SIG-M5 treated with dmso at 0.1 percent for 504 hours (cell line): ENCODE measurements around the gene RAPGEF2.
A peak's percentile ranks its signal among the peaks of the same experiment; 100 is the strongest.
"Not testable (repeated sequence)": the region's sequence is repeated elsewhere in the genome, so short reads cannot be mapped to it uniquely, and the experiment has no call there.

Experiments
- DNase-seq: peaks from one replicate; lab custom pipeline; 2025; ENCODE audit not compliant: unreplicated experiment; lab: John Stamatoyannopoulos, UW

The RAPGEF2 gene

DNA sequence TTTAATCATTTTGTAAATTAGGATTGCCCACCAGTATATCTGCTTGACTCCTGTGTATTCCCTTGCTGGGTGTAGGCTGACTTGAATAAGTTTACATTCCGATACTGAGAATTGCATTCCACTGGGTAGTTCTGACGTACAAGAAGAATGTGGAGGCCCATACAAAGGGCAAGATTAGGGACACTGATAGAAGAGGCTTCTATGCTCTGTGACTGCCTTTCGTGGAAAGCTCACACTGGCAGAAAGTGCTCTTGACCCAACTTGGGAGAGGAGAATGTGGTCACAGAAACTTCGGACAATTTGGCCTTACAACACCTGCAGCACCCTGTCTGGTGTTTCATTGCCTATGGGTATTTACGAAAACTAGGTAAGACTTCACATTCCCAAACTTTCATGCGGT is 126.3 kb downstream of the RAPGEF2 start:
- DNase-seq: peak; percentile 10

- no peak for DNase-seq
Measured at GRCh38 chr4:159232465-159233106, 129.7 kb downstream of the RAPGEF2 start.

- no peak for DNase-seq
Measured at GRCh38 chr4:159235779-159236368, 133.0 kb downstream of the RAPGEF2 start.

- DNase-seq: no peak
Measured at GRCh38 chr4:159237975-159238374, 135.1 kb downstream of the RAPGEF2 start.

DNA sequence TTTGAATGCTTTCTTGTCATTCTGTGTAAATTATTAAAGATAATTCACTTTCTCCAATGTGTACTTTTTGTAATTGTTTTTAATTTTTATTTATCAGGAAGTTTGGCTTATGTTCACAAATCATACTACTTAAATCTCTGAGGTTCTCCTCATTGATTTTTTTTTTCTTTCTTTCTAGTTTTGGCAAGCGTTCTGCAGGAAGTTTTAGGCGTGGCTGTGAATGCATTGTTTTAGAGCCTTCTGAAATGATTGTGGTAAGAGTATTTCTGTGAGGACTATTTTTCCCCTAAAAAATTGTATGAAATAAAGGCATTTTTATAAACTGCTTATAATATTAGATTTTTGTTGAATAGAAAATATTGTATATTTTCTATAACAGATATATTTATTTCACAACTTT is 135.8 kb downstream of the RAPGEF2 start:
- DNase-seq: no peak

GRCh38 chr4:159239629-159240028 is 136.8 kb downstream of the RAPGEF2 start:
- no peak for DNase-seq

DNA sequence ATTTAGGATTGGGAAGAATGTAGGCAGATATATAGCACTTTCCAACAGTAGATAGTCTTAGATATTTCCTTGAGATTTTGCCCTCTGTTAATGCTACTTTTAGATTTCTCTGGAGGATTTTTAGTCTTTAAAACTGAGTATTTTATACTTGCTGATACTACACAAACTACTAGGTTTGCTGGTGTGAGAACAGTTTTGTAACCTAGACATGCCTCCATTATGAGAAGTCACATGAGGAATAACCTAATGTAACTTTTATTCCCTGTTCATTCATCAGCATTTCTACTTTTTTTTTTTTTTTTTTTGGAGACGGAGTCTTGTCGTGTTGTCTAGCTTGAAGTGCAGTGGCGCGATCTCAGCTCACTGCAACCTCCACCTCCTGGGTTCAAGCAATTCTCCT is 137.2 kb downstream of the RAPGEF2 start:
- DNase-seq: no peak

GRCh38 chr4:159240687-159241086 is 137.8 kb downstream of the RAPGEF2 start:
- peak; percentile 79 for DNase-seq

- no peak for DNase-seq
Measured at GRCh38 chr4:159242427-159242826, 139.5 kb downstream of the RAPGEF2 start.

GRCh38 chr4:159248384-159249178 is 145.7 kb downstream of the RAPGEF2 start:
- peak; percentile 45 for DNase-seq

DNA sequence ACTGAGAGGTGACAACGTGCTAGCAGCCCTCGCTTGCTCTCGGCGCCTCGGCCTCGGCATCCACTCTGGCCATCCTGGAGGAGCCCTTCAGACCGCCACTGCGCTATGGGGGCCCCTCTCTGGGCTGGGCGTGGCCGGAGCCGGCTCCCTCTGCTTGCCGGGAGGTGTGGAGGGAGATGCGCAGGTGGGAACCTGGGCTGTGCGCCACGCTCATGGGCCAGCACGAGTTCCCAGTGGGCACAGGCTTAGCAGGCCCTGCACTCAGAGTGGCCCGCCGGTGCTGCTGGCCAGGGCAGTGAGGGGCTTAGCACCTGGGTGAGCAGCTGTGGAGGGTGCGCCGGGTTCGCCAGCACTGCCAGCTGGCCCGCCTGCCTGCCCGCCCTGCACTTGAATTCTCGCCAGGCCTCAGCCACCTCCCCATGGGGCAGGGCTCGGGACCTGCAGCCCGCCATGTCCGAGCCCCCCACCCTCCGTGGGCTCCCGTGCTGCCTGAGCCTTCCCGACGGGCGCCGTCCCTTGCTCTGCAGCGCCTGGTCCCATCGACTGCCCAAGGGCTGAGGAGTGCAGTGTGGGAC is 148.0 kb downstream of the RAPGEF2 start:
- DNase-seq: no peak

DNA sequence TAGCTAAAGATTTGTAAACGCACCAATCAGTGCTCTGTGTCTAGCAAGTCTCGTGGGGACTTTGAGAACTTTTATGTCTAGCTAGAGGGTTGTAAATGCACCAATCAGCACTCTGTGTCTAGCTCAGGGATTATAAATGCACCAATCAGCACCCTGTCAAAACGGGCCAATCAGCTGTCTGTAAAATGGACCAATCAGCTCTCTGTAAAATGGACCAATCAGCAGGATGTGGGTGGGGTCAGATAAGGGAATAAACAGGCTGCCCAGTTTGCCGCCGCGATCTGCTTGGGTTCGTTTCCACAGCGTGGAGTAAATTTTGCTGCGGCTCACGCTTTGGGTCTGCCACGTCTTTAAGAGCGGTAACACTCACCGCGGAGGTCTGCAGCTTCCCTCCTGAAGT is 148.7 kb downstream of the RAPGEF2 start:
- not testable (repeated sequence) for DNase-seq

GRCh38 chr4:159252491-159252890 is 149.6 kb downstream of the RAPGEF2 start:
- DNase-seq: no peak

GRCh38 chr4:159256037-159256436 is 153.2 kb downstream of the RAPGEF2 start:
- DNase-seq: no peak

GRCh38 chr4:159258889-159259560 is 156.1 kb downstream of the RAPGEF2 start:
- DNase-seq: no peak

DNA sequence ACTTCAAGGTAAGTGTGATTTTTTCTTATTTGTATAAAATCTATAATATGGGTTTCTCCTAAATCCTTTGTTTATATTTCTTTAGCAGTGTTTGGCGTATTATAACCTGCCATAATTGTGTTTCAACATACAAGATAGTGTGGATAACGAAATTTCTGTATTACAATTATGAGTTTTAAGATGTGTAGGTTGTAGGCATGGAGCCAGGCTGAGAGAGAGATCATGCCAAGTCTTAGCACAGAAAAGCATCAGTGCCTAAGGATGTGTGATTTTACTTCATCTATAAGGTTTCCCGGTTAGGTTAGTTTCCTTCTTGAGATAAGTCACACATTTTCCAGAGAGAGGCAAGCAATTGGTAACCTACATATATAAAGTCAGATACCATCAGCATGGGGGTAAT is 161.2 kb downstream of the RAPGEF2 start:
- DNase-seq: no peak

GRCh38 chr4:159266981-159267868 is 164.3 kb downstream of the RAPGEF2 start:
- DNase-seq: no peak

DNA sequence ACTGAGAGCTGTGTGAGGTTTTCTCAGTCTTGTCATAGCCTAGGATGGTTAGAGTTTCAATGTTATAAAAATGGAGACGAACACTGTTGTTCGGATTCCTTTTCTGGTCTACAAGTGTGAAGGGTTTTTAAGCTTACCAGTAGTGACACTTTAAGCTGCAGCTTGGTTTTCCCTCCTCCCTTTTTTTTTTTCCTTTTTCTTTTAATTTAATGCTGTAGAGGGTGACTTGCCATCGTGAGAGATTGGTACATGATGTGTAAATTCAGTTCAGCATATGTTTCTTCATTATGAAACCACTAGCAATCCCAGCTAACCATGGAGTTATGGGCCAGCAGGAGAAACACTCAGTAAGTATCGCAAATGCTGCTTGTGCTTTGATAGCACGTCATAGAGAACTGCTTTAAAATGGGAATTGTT is 165.0 kb downstream of the RAPGEF2 start:
- no peak for DNase-seq

DNA sequence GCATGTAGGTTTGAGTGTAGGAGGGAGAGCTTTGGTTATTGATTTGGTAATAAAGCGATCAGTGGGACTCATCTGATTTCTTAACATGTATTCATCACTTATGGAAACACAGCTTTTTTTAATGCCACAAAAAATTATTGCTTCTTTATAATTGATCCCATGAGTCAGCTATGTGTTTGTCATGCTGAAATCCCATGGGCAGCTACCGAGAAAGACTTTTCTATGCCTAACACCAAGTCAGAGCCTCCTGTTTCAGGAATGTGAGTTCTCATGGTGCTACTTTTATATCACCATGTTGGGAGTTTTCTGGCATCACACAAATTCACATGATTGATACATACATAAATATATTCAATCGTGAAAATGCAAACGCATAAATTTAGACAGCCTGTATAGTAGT is 165.7 kb downstream of the RAPGEF2 start:
- DNase-seq: no peak

DNA sequence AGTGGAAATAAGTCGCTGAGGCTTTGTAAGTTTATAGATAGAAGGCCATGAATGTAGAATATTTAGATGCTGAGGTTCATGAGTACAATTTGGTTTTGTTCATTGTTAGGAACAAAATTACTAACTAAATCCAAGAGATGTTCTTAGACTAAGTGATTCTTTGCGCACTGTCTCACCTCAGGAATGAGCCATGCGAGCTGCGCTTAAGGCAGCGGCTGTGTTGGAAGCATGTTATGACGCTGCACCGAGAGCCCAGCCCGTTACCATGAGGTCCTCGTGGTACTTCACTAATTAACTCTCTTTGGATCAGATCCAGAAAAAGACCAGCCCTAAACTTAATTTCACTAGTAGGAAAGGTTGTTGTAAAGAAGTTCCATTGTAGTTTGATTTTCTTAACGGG is 166.2 kb downstream of the RAPGEF2 start:
- no peak for DNase-seq
